WERI-Rb-1 (cell line): ENCODE measurements around the gene CCDC12.

Experiments used
- DNase-seq: peaks from one replicate; pipeline ENCODE4 v3.0.0-alpha.2; 2020
- H3K27ac ChIP-seq: fragments of 250-450 bp; sonication (Bioruptor Pico); 2 replicates; pipeline ENCODE4 v1.5.1; 2020; ENCODE audit warnings: mild to moderate bottlenecking, moderate library complexity
- H3K27me3 ChIP-seq: fragments of 250-450 bp; sonication (Bioruptor Pico); 2 replicates; pipeline ENCODE4 v1.5.1; 2021; ENCODE audit warnings: mild to moderate bottlenecking, low read depth, moderate library complexity; ENCODE audit not compliant: insufficient read depth, severe bottlenecking
- H3K36me3 ChIP-seq: fragments of 250-450 bp; sonication (Bioruptor Pico); 2 replicates; pipeline ENCODE4 v1.5.1; 2020; ENCODE audit warnings: mild to moderate bottlenecking, moderate library complexity
- H3K4me3 ChIP-seq: 2 replicates; pipeline ENCODE4 v1.5.1; 2011; ENCODE audit warnings: low read depth, mild to moderate bottlenecking, control low read depth, low read length
- H3K9me3 ChIP-seq: fragments of 250-450 bp; sonication (Bioruptor Pico); 2 replicates; pipeline ENCODE4 v1.5.1; 2021; ENCODE audit warnings: mild to moderate bottlenecking, moderate library complexity; ENCODE audit not compliant: severe bottlenecking
- TF ChIP-seq, protein P1 (sequence below): IDR thresholded peaks from 2 replicates; pipeline ENCODE4 v1.5.1; 2011; ENCODE audit warnings: low read depth, mild to moderate bottlenecking, control low read depth, inconsistent platforms, low read length

The CCDC12 gene

DNA sequence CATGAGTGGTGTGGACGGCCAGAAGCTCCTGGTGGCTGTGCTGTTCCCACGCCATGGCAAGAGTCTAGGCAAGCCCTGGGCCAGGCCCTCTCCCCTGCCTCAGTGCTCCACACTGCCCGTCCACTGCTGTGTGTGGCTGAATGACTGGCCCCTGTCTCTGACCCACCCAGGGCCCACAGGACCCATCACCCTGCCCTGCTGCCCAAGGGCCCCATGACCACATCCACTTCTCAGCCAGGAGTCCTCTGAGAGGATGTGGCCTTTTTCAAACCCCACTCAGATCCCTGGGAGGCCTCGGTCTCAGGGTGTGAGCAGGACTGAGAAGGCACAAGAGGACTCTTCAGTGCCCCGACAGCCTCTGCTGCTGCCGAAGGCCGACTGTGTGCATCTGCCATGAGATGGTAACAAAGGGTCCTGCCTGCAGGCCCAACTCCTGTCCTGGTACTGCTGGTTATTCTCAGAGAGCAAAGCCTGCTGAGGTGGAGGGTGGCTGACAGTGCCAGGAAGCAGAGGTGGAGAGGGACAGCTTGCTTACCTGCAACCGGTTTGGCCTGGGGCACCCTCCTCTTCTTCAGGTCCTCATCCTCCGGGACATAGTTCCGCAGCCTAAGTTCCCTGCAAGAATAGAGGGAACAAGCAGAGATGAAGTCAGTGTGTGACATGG lies 51.5 kb downstream of the CCDC12 start:
- no peak overlapping the region for H3K4me3 ChIP-seq
- H3K27ac ChIP-seq, result no peak overlapping the region
- DNase-seq, result no peak
- no peaks in the 10 kb centered on the region for H3K27me3 ChIP-seq
- H3K9me3 ChIP-seq, result no peaks in the 10 kb centered on the region
- H3K36me3 ChIP-seq, result peaks cover 88% of the 10 kb centered on the region
- TF ChIP-seq, protein P1, sequence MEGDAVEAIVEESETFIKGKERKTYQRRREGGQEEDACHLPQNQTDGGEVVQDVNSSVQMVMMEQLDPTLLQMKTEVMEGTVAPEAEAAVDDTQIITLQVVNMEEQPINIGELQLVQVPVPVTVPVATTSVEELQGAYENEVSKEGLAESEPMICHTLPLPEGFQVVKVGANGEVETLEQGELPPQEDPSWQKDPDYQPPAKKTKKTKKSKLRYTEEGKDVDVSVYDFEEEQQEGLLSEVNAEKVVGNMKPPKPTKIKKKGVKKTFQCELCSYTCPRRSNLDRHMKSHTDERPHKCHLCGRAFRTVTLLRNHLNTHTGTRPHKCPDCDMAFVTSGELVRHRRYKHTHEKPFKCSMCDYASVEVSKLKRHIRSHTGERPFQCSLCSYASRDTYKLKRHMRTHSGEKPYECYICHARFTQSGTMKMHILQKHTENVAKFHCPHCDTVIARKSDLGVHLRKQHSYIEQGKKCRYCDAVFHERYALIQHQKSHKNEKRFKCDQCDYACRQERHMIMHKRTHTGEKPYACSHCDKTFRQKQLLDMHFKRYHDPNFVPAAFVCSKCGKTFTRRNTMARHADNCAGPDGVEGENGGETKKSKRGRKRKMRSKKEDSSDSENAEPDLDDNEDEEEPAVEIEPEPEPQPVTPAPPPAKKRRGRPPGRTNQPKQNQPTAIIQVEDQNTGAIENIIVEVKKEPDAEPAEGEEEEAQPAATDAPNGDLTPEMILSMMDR, result no peak

DNA sequence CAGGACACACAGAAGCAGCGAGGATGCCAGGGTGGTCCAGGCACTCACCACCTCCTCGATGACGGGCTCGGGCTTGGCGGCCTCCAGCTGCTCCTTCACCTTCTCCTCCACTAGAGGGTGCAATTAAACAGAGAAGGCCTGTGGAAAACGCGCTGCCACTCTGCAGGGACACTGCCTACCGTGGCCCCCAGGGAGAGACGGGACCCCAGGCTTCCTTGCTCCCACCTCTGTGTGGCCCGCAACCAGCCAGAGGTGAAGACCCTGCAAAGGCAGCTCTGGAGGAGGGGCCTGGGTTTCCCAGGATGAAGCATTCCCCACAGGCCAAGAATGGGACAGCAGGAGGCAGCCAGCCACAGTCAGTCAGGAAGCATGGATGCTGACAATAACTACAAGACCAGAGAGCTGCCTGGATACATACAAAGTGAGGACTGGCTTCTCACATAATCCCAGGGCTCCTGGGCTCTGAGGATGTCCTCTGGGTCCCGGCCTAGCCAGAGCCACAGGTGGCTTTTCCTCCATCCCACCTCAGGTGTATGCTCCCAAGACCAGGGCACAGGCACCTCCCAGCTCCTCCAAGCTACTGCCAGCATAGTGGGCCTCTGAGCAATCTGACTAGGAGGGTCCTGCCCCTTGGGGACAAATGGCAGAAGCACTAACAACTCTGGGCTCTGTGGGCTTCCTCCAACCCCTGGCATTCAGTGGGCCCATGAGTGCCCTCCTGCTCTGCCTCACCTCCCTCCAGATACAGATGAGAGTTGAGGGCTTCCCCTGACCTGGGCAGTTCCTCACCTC lies 52.8 kb downstream of the CCDC12 start:
- TF ChIP-seq, protein P1, result peak; percentile 78
- Histone ChIP-seq H3K27me3 (no peaks in the 10 kb centered on the region), H3K4me3 (no peak overlapping the region), H3K27ac (no peak overlapping the region), H3K36me3 (peaks cover 94% of the 10 kb centered on the region), H3K9me3 (no peaks in the 10 kb centered on the region)
- DNase-seq, result peak; percentile 42

DNA sequence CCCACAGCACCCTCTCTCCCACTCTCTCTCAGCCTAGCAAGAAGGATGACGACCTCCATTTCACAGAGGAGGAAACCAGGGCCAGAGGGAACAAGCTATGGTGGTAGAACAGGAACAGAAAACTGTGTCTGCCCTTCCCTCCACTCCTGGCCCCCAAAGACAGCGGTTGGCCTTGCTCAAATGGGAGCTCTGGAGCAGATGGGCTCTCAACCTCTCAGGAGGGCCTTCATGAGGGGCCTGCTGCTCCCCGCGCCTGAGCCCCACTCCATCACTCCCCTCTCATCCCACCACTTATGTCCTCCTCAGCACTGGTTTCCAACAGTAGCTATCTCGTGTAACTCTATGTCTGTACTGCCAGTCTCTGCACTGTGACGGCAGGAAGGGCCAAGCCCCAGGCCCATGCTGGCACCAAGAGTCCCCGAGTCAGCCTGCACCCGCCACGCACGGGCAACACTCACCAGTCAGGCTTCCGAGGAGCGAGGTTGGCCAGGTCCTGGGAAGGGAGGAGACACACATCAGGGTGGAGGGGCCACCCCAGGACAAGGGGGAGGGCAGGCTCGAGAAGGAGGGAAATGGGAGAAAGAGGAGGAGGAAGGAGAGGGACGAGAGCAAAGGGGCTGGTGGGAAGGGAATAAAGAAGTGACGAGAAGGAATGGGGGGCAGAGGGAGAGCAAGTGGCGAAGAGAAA lies 53.5 kb downstream of the CCDC12 start:
- Histone ChIP-seq H3K27me3 (no peaks in the 10 kb centered on the region), H3K9me3 (no peaks in the 10 kb centered on the region), H3K36me3 (peaks cover 97% of the 10 kb centered on the region), H3K27ac (no peak overlapping the region), H3K4me3 (no peak overlapping the region)
- TF ChIP-seq, protein P1, result no peak
- DNase-seq, result no peak

- Histone ChIP-seq H3K9me3 (no peaks in the 10 kb centered on the region), H3K27ac (no peak overlapping the region), H3K27me3 (no peaks in the 10 kb centered on the region), H3K36me3 (peaks cover 98% of the 10 kb centered on the region), H3K4me3 (no peak overlapping the region)
- TF ChIP-seq, protein P1, result no peak
- no peak for DNase-seq
Observed at GRCh38 chr3:46922426-46922825, 54.1 kb downstream of the CCDC12 start.

- Histone ChIP-seq H3K27me3 (no peaks in the 10 kb centered on the region), H3K9me3 (no peaks in the 10 kb centered on the region), H3K27ac (no peak overlapping the region), H3K36me3 (peaks cover 98% of the 10 kb centered on the region), H3K4me3 (no peak overlapping the region)
- no peak for DNase-seq
- TF ChIP-seq, protein P1, result no peak
Observed at GRCh38 chr3:46921871-46922271, 54.7 kb downstream of the CCDC12 start.
